Kidney tubule cell (primary cell): ENCODE results near the gene CSGALNACT2.
"Not testable (repeated sequence)": the region's sequence is repeated elsewhere in the genome, so short reads cannot be mapped to it uniquely, and the experiment has no call there.

ENCODE experiments used
- DNase-seq: peaks from one replicate; pipeline ENCODE4 v3.0.0-alpha.2; 2018; ENCODE audit warnings: low spot score

Gene CSGALNACT2

DNA sequence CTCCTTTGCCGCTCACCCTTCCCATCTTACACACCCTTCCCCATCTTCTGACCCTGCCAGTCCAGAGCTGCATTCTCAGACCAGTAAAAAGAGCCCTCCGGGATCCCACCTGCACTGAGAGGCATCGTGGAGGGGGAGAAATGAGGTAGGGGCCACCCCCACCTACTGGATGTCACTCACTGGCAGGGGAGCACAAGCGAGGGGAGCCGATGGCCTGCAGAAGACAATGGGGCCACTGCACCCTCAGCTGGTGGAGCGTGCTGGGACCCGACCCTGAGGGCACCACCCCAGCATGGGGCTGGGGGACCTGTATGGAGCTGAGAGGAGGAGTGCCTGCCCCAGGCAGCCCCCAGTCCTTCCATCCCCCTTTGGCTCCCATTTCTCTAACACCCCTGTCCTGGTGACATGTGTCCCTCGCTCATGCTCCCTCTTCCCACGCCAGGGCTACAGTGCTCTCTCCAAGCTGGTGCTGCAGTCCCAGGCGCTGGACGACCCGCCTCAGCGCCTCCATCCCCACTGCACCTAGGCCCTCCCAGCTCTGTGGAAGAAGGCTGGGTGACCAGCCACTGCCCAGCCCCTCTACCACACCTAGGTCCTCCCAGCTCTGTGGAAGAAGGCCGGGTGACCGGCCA lies 78.8 kb downstream of the CSGALNACT2 start:
- DNase-seq = no peak

DNA sequence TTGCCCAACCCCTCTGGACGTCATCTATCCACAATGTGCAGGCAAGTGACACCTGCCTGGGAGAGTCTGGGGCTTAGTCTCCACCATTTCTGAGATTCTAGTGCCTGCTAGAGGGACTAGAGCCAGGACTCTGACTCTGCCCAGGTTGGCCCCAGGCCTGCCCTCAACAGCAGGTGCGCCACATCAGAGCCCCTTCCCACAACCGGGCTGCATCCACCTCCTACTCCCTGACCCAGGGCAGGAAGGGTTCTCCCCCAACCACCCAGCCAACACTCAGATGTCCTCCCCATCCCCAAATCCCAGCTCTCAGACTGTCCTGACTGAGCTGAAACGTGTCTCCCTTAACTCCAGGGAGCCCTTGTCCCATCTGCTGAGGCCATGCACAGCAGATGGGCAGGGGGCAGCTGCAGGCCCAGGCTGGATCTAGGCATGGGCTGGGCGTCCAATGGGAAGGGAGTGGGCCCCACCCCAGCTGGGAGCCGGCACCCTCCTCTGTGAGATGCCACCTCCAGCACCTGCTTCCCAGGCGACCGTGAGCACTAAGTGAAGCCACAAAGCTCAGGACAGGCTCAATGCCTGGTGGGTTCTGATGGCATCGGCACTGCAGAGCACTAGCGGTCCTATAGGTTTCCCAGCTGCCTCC lies 79.4 kb downstream of the CSGALNACT2 start:
- no peak for DNase-seq

DNA sequence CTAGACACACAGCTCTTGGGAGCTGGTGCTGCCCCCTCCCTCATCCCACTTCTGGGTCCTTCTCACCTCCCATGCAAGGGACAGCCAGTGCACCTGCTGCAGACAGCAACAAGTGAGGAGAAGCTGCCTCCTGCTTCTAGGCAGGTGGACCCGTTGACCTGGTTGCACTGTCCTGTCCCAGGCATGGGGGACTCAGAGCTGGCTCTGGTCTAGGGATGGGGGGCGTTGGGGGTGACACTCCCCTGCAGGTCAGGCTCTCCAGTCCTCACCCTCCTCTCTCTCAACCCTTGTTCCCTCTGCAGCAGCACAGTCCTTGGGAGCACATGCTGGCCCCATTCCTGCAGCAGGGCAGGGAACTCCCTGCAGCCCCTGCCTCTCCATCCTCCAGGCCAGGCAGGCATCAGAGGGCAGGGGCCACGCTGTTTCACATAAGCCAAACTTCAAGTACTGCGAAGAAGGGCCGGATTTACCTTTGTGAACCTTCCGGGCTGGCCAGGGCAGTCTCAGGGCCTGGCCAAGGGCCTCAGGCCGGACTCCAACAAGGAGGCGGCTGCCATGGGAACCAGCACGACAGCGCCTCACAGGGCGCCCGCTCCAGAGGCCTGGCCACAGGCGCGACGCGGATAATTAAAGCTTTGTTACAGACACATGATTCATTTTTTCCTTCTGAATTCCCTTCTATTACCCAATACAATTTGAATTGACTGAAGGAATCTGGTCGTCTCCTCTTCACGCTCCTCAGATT lies 80.1 kb downstream of the CSGALNACT2 start:
- DNase-seq = peak; percentile 56

DNA sequence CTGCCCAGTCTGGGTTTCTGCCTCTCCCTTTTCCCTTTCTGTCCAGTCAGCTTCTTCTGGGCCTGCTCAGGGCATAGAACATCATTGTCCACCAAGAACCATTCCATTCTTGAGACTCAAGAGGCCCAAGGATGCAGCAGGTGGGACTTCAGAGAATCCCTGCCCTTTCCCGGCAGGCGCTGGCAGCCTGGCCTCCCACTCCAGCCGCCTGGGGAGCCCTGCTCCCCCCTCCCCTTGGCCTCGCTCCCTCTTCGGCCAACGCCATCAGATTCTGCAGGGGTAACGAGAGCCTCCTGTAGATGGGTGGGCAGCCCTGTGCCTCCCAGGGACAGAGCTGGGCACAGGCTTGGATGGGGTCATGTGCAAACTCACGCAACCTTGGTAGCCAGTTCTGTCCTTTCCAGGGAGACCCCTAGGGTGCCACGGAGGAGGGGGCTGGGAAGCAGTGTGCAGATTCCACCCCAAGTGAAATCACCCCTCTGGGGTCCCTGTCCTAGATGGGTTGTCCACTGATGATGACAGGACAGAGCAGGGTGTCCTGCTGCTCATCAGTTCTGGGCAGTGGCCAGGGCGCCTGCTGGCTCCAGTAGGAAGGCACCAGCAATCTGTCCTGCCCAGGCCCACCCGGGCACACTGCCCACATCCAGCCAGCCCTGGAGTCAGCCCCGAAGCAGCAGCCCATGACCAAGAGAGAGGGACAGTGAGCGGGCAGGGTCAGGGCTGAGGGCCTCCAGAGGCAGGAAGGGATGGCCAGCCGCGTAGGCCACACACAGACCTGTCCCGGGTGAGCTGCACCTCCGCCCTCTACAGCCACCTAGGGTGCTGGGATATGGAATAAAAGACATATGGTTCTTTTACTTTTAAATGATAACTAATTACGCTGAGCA lies 80.9 kb downstream of the CSGALNACT2 start:
- DNase-seq = peak; percentile 16

DNA sequence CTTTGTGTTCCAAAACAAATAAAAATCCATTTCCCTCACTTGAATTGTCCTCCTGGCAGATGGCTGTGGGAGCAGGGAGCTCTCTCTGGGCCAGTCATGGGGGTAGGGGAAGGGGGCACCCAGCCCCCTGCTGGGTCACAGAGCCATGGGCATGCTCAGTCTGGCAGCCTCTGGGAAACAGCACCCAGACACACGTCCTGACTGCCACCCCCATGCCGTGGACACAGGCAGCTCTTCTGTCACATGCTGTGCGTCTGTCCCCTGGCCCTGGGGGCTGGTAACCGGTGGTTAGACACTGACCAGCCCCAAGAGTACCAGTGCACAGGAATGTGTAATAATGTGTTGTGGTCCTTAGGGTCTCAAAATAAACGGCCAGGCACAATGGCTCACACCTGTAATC lies 81.6 kb downstream of the CSGALNACT2 start:
- no peak for DNase-seq

DNA sequence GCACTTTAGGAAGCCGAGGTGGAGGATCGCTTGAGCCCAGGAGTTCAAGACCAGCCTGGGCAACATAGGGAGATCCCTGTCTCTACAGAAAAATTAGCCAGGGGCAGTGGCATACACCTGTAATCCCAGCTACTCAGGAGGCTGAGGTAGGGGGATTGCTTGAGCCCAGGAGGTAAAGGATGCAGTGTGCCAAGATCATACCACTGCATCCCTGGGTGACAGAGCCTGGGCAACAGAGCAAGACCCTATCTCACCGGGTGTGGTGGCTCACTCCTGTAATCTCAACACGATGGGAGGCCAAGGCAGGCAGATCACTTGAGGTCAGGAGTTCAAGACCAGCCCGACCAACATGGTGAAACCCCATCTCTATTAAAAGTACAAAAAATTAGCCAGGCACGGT lies 82.0 kb downstream of the CSGALNACT2 start:
- not testable (repeated sequence) for DNase-seq

DNA sequence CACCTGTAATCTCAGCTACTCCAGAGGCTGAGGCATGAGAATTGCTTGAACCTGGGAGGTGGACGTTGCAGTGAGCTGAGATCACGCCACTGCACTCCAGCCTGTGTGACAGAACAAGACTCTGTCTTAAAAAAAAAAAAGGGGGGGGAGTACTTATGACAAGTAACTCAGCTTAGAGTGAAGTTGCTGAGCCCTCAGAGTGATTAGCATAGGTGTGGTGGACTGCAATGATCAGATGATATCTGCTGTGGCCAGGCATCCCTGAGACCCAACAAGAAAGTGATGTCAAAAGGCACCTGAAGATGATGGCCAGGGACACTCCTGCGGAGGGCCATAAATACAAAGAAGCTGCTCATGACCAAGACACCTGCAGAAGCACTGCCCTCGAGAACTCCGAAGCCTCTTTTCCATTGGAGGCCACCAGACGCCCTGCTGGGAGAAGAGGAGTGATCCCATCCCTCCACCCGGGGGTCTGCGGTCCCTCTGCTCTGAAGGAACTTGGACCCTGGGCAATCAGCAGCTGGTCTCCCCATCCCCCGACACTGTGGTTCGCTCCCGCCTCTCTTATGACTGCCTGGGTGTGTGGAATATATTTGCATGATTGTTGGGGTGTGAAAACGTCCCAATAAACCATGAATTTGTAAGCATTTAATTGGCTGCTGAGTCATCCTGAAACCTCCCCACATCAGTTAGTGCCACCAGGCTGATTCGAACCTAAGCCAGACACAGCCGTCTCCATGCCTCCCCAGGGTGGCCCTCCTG lies 82.6 kb downstream of the CSGALNACT2 start:
- DNase-seq = peak; percentile 5

DNA sequence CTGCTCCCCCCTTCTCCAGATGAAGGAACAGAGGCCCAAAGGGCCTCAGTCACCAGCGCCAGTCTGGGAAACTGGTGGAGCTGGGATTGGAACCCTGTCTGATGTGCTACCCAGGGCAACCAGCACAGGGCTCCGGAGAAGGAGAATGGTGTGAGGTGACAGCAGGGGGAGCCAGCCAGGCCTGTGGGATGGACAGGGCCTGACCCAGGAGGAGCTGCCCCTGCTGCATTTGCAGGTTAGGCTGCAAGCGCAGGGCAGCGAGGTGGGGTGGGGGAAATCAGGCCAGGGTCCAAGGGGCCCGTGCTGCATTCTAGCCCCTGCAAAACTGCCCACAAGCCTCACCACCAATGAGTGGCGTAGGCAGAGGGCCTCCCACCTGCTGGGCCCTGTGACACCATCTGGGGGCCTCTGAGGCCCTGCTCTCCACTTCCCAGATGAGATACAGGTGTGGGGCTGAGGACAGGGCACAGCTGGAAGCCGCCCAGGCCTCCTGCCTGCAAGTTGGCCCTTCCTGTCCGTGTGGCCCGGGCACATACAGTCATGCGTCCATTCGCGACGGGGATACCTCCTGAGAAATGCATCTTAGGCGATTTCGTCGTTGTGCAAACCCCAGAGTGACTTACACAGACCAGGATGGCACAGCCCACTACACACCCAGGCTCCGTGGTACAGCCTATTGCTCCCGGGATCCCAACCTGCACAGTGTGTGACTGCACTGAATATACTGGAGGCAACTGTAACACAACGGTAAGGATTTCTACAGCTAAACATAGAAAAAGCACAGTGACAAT lies 83.4 kb downstream of the CSGALNACT2 start:
- DNase-seq = no peak

DNA sequence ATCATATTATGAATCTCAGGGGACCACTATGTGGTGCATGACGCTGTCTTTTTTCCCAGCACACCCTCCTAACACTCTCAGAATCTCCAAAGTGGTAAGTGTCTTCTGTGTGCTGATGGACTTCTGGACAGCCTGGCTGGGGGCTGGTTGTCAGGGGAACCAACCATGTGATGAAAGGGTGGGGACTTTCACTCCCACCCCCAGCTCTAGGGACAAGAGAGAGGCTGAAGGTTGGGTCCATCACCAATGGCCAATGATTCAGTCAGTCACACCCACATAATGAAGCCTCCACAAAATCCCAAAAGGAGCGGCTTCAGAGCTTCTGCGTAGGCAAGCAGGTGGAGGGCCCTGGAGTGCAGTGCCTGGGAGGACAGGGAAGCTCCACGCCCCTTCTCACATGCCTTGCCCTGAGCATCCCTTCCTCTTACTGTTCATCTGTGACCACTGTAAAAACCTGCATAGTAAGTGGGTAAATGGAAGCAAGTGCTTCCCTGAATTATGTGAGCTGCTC lies 84.0 kb downstream of the CSGALNACT2 start:
- no peak for DNase-seq

DNA sequence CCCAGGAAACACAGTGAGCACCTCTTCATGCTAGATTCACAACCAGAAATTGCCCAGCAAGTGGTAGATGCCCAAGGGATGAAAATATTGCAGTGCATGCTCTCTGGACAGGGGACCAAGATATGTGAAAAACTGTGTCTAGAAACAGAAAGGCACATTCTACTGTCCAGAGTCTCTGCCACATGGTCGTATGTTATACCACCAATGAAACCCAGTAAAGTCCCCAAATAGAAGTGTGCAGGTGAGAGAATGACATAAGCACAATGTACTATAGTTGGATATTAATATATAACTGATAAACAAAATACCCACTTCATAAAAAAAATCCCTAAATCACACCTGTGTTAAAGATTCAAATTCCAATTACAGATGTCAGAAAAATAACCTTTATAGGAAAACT lies 84.8 kb downstream of the CSGALNACT2 start:
- no peak for DNase-seq

DNA sequence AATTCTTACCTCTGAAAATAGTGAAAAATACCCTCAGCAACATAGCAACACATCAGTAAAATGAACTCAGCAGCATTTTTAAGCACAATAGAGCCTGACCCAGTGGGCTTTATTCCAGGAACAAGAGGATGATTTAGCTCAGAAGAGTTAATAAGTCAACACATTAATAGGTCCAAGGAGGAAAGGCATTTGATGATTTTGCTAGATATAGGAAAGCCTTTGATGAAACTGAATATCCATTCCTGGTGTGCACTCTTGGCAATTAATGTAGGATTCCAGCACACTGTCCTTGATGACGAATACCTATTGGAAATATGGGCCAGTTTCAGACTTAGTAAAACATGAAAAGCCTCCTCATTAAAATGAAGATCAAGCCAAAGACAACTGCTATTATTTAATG lies 86.1 kb downstream of the CSGALNACT2 start:
- peak; percentile 77 for DNase-seq

DNA sequence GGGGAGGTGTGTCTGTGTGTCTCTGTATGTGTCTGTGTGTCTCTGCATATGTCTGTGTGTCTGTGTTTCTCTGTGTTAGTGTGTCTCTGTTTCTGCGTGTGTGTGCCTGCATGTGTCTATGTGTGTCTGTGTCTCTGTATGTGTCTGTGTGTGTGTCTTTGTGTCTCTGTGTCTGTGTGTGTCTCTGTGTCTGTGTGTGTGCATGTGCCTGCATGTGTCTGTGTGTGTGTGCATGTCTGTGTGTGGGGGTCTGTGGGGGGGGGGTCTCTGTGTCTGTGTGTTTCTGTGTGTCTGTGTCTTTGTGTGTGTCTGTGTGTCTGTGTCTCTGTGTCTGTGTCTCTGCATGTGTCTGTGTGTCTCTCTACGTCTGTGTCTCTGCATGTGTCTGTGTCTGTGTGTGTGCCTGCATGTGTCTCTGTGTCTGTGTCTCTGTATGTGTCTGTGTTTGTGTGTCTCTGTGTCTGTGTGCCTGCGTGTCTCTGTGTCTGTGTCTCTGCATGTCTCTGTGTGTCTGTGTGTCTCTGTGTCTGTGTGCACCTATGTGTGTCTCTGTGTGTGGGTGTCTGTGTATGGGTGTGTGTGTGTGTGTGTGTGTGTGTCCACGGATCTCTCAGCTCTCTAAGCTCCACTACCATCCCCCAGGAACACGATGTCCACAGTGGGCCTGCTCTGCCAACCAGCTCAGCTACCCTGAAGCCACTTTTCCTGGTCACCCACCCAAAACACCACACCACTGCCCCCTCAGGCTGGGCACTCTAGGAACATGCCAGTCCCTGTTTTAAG lies 87.0 kb downstream of the CSGALNACT2 start:
- peak; percentile 5 for DNase-seq

DNA sequence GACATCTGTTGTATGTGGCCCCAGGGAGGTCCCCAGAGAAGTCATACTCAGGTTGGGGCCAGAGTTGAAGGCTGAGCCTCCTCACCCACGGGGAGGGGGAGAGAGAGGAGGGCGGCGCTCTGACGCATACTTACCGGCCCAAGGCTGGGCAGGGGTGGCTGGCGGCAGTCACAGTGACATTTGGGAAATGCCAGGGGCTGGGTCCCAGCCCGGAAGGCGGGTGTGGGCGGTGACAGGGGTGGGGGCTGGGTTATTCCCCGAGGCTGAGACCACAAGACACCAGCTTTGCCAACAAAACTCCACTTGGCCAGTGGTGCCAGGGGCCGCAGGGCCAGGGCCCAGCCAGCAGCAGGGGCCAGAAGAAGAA lies 87.5 kb downstream of the CSGALNACT2 start:
- DNase-seq = no peak

DNA sequence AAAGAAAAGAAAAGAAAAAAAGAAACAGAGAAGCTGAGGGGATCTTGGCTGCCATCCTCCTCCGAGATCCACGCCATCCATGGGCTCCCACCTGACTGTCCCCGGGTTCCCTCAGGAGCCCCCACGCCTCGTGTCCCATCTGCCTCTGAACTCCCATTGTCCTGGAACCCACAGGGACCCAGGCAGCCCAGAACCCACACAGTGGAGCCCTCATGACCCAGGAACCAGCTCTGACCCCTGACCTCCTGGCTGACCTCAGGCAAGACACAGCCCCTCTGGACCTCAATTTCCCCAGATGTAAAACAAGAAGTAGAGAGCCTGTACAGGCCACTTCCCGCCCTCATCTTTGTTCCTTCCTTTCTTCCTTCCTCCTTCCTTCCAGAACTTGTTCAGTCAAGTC lies 88.2 kb downstream of the CSGALNACT2 start:
- DNase-seq = no peak

DNA sequence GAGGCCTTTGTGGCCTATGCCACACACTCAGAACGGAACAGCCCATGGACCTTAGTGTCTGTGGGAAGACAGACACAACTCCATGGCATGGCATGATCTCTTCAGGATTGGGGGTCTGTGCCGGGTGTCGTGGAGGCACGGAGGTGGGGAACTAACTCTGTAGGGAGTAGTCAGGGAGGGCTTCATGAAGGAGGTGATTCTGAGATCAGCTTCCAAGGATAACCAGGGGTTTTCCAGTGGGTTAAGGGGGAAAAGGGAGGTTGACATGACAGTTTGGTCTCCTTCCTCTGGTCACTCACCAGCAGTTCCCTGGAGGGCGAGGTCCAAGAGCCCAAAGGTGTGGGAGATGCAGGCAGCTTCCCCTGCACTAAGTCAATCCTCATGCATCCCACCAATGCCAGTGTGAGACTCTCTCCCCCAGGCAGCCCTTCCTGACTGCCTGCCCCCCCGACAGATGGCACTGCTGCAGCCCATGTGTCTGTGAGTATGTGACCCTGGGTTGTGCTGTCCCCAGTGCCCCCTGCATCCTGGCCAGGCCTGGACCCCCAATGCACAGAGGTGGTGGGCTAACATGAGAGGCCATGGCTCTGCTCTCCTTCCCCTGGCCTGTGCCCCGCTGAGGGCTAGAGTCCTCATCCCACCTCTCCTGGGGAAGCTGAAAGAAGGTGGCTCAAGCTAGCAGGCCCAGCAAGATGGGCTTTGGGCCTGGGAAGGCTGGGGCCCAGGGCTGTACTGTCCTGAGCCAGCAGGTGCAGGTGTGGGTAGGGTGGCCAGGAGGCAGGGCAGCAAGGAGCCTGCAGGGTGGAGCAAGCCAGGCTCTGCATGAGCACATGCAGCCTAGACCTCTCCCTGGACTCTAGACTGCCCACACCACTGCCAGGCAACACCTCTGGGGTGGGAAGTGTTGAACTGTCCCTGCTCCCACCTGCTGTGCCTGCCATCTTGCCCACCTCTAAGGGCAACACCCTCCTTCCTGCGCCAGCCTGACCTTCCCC lies 88.9 kb downstream of the CSGALNACT2 start:
- no peak for DNase-seq

DNA sequence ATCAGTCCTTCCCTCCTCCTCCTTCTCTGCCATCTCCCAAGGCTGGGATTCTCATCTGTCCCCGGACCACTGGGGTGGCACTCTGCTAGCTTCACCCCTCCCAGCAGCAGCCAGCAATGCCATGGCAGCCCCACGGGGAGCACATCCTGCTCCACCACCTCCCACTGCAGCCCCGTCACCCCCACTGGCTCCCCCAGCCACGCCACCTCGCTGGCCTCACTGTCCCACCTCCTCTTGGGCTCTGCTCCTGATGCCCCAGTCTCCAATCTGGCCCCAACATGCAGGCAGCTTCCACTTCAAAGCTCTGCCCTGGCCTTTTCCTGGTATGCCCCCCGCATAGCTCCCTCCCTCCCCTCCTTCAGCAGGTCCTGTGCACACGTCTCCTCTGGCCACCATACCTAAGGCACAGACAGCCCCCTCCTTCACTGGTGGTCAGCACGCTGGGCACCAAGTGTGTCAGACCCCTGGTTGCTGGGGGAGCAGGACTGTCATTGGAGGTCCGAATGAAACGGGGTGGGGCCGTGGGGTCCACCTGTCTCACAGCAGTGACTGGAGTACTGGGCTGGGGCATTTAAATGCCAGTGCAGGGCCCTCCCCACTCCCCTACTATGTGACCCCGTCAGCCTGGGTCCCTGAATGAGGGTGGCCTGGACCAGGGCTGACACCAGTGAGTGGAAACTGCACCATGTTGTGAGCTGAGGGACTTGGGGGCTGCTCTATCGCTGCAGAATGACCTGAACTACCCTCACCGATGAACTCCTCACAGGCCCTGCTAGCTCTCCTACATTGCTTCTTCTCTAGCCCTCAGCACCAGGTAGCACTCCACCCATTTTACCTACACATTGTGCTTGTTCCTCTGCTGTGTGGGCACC lies 89.9 kb downstream of the CSGALNACT2 start:
- no peak for DNase-seq

DNA sequence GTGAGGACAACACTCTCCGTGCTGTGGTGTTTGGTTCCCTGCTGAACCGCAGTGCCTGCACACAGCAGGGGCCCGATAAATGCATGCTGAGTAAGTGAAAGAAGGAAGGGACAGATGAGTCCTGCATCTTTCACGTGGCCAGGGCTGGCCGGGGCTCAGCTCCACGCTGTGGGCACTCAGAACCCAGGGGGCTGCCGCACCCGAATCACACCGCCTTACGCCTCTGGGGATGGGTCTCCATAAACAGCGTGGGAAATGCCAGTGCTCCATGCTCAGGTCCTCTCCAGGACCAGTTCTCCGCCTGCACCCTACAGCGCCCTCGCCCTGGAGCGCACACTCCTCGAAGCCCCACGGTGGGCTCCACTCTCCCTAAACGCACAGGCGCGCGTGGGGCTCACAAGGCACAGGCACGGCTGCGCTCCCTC lies 90.5 kb downstream of the CSGALNACT2 start:
- DNase-seq = no peak
